VCaP (cell line): Measurements from ENCODE around the gene DLG2.

Experiments used
- H3K27ac ChIP-seq: fragments of 450-650 bp; 2 replicates; pipeline ENCODE4 v1.5.1; 2017
- TF ChIP-seq, protein P1 (sequence below): fragments of 450-650 bp; conservative IDR thresholded peaks from 2 replicates; pipeline ENCODE4 v1.5.1; 2017; ENCODE audit warnings: mild to moderate bottlenecking, moderate library complexity

The DLG2 gene

DNA sequence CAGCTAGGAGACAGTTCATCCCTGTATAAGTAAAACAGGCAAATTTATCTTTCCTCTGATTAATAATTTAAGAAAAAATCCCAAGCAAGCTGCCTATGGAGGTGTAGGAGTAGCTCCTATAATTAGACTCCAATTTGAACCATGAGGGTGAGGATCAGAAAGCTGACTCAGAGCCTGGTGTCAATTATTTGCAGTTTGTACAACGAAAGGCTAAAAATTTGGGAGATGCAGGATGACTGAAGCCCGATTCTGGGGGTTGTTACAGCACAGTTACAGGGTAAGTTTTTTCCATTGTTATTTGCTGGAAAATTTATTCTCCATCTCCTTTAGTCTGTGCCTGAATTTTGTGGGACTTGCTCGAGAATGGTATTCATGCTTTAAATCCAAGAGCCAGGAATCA lies 1981.6 kb downstream of the DLG2 start:
- H3K27ac ChIP-seq = no peak overlapping the region
- TF ChIP-seq, protein P1, sequence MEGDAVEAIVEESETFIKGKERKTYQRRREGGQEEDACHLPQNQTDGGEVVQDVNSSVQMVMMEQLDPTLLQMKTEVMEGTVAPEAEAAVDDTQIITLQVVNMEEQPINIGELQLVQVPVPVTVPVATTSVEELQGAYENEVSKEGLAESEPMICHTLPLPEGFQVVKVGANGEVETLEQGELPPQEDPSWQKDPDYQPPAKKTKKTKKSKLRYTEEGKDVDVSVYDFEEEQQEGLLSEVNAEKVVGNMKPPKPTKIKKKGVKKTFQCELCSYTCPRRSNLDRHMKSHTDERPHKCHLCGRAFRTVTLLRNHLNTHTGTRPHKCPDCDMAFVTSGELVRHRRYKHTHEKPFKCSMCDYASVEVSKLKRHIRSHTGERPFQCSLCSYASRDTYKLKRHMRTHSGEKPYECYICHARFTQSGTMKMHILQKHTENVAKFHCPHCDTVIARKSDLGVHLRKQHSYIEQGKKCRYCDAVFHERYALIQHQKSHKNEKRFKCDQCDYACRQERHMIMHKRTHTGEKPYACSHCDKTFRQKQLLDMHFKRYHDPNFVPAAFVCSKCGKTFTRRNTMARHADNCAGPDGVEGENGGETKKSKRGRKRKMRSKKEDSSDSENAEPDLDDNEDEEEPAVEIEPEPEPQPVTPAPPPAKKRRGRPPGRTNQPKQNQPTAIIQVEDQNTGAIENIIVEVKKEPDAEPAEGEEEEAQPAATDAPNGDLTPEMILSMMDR = no peak

DNA sequence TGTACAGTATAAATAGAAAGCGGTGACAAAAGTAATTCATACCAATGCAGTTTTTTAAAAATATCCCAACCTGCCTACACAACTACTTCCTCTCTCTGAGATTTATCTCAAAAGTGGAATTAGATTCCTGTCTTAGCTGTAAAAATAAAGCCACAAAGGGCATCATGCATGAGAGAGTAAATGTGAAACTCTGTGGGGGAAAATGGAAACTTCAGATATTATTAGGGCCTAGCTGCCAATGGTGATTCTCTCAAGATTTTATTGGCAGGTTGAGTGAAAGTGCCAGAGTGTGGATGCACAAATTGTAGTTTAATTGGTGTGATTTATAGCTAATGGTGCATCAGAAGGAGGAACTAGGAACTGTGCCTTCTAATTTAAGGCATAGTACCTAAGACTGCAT lies 1984.0 kb downstream of the DLG2 start:
- TF ChIP-seq, protein P1 = no peak
- no peak overlapping the region for H3K27ac ChIP-seq

DNA sequence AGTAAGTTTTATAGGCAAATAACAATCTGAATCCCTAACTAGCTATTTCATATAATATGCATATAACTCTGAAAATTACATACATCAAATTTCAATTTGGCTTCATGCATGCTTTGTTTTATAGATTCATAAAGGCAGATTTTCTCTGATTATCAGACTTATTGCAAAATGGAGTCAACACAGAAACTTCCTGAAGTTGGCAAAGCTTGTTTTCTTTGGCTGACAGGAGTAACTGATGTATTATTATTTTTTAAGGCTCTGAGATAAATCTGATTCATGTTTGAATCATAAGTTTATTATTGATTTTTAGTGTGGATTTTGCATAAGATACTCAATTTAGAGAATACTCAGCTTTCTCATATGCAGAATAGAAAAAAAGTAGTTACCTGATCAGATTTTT lies 1984.6 kb downstream of the DLG2 start:
- TF ChIP-seq, protein P1 = no peak
- no peak overlapping the region for H3K27ac ChIP-seq

DNA sequence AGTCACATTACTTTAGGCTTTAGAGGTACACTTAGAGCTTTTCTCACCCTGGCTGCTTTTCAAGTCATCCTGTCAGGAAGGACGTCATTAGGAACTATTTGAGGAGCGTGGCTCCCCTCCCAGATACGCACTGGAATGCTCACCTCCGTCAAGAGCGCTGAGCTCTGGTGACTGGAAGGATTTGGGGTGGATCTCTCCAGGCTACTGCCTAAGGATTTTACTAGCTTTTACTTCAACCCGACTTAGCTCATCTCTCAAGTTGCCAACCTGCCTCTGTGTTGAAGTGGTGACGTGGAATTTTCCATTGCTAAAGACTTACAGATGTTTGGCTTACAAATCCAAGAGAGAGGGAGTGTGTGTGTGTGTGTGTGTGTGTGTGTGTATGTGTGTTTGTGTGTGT lies 1985.6 kb downstream of the DLG2 start:
- TF ChIP-seq, protein P1 = no peak
- no peak overlapping the region for H3K27ac ChIP-seq

DNA sequence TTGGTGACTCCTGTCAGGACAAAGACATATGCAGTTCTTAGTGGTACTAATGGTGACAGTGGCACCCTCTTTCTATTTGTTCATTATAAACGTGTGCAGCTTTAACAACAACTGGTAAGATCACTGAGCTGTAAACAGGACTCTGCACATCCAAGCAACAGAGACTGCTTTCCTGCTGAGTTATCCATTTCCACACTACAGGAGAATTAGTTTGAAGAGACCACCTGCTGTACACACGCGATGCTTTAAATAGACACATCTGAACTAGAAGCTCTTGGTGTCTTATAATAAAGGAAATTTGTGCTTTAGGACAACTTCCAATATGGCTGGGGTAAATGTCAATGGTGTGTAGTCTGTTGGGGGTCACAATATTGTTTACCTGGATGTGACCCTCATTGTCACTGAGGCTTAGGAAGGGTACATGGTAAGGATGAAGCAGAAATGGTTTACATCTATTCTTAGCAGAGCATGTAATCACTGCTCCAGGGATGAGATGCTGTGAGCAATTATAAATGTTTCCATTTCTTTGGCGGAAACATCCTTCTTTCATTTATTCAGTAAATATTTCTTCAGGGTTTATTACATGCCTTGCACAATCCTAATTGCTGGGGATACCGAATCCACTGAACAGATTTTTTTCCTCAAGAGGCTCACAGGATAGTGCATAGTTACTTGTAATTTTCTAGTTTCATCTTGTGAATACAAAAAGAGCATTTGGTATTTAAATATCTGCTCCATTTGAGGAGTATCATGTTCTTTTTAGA lies 1987.0 kb downstream of the DLG2 start:
- TF ChIP-seq, protein P1 = no peak
- H3K27ac ChIP-seq = no peak overlapping the region

DNA sequence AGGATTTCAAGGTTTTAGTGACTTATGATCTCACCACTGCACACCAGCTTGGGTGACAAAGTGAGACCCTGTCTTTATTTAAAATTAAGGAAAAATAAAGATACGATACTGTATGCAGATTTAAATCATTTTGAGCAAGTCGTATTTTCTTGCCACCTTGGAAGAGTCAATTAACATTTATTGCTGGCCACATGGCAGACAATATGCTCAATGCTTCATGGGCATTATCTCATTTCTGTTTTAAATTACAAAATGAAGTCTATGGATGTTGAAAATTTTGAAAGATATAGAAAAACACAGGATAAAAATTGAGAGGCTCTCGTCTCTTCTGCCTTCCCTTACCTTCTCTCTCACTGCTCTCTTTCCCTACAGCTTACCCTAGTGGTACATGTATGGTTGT lies 1992.0 kb downstream of the DLG2 start:
- H3K27ac ChIP-seq = no peak overlapping the region

DNA sequence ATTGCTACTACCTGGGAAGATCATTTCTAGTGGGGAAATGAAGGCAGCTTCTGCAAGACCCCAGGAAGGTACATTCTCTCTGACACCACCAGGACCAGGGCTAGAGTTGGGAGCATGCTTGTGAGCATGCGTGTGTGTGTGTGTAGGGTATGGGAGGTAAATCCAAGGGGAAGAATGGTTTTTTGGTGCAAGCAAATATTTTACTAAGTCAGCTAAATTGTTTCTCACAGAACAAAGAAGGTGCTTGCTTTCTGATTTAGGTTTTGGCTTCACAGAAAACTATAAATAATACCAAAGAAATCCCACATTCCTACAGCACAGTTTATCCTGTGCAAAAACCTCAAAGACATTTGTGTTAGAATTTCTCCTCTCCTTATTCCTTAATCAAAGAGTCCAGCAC lies 1996.9 kb downstream of the DLG2 start:
- peak overlapping the region; percentile 52 for H3K27ac ChIP-seq
- TF ChIP-seq, protein P1 = no peak

More for the DNA sequence above, 1992.0 kb downstream of the DLG2 start:
- TF ChIP-seq, protein P1 = no peak
